Measurements from ENCODE around the gene LAMA5. TPM values are rescaled to one million over a fixed set of nuclear protein-coding genes. Genes with fewer than 3 reads are reported as not detected.
A peak's percentile ranks its signal among the peaks of the same experiment; 100 is the strongest.

Gene LAMA5
- total RNA-seq, 1 donor from 2014 or later: 34.5 TPM

DNA sequence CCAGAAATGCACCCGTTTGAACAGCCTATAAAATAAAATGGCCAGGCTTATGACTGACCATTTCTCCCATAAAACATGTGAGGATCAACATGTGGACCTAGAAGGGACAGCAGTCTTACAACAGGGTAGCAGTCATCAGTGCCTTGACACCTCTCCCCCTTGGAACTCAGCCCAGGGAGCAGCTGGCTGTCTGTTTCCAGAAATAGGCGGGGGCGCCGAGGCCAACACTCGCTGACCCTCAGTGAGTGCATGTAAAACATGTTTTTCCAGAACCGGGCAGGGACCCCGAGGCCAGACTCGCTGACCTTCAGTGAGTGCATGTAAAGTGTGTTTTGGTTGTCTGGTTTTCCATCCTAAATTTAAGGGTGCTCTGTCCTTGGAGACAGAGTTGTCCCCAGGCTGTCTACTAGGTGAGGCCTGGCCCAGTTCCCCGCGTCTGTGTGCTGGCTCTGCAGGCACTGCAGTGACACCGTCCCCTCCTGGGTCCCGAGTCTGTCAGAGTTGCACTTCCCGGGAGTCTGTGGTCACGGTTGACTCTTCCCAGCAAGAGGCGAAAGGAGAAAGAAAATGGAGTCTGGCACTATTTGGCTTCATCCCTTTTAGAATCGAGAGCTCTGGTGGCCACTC lies 84.1 kb downstream of the LAMA5 start:
- H3K9me3 Mint-ChIP-seq (ENCODE audit: unreplicated experiment): no peaks in the 10 kb centered on the region
- no peak for DNase-seq (ENCODE audit: low spot score)
- TF ChIP-seq, protein P1, sequence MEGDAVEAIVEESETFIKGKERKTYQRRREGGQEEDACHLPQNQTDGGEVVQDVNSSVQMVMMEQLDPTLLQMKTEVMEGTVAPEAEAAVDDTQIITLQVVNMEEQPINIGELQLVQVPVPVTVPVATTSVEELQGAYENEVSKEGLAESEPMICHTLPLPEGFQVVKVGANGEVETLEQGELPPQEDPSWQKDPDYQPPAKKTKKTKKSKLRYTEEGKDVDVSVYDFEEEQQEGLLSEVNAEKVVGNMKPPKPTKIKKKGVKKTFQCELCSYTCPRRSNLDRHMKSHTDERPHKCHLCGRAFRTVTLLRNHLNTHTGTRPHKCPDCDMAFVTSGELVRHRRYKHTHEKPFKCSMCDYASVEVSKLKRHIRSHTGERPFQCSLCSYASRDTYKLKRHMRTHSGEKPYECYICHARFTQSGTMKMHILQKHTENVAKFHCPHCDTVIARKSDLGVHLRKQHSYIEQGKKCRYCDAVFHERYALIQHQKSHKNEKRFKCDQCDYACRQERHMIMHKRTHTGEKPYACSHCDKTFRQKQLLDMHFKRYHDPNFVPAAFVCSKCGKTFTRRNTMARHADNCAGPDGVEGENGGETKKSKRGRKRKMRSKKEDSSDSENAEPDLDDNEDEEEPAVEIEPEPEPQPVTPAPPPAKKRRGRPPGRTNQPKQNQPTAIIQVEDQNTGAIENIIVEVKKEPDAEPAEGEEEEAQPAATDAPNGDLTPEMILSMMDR (IDR thresholded peaks at IDR 0.05; ENCODE audit: unreplicated experiment): no peak
- peaks cover 13% of the 10 kb centered on the region for H3K4me1 Mint-ChIP-seq (ENCODE audit: unreplicated experiment)
- peaks cover 5% of the 10 kb centered on the region for H3K27me3 Mint-ChIP-seq (ENCODE audit: unreplicated experiment)
- no peak overlapping the region for H3K4me3 Mint-ChIP-seq (ENCODE audit: unreplicated experiment)
- H3K27ac Mint-ChIP-seq (ENCODE audit: unreplicated experiment): no peak overlapping the region
- peaks cover 49% of the 10 kb centered on the region for H3K36me3 Mint-ChIP-seq (ENCODE audit: low read depth, unreplicated experiment)

DNA sequence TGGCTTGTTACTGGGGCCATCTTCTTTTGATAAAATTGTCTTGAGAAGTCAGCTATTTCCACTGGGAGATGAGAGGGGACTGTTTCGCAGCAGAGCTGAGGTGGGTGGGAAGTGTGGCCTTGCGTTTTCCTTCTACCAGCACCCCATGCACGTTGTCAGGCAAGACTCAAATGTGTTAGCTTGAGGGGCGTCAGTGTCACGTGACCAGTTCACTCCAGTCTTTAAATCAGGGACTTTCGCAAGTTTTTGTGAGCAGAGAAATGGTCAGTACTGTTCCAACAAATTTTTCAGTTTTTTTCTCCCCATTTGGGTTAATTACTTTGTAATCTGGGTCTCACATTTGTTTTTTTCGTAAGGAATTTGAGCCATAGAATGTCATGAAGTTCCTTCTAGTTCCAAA lies 85.0 kb downstream of the LAMA5 start:
- H3K9me3 Mint-ChIP-seq (ENCODE audit: unreplicated experiment): no peaks in the 10 kb centered on the region
- TF ChIP-seq, protein P1 (IDR thresholded peaks at IDR 0.05; ENCODE audit: unreplicated experiment): no peak
- H3K27ac Mint-ChIP-seq (ENCODE audit: unreplicated experiment): no peak overlapping the region
- peaks cover 13% of the 10 kb centered on the region for H3K4me1 Mint-ChIP-seq (ENCODE audit: unreplicated experiment)
- peaks cover 57% of the 10 kb centered on the region for H3K36me3 Mint-ChIP-seq (ENCODE audit: low read depth, unreplicated experiment)
- H3K4me3 Mint-ChIP-seq (ENCODE audit: unreplicated experiment): no peak overlapping the region
- H3K27me3 Mint-ChIP-seq (ENCODE audit: unreplicated experiment): peaks cover 2% of the 10 kb centered on the region
- no peak for DNase-seq (ENCODE audit: low spot score)

DNA sequence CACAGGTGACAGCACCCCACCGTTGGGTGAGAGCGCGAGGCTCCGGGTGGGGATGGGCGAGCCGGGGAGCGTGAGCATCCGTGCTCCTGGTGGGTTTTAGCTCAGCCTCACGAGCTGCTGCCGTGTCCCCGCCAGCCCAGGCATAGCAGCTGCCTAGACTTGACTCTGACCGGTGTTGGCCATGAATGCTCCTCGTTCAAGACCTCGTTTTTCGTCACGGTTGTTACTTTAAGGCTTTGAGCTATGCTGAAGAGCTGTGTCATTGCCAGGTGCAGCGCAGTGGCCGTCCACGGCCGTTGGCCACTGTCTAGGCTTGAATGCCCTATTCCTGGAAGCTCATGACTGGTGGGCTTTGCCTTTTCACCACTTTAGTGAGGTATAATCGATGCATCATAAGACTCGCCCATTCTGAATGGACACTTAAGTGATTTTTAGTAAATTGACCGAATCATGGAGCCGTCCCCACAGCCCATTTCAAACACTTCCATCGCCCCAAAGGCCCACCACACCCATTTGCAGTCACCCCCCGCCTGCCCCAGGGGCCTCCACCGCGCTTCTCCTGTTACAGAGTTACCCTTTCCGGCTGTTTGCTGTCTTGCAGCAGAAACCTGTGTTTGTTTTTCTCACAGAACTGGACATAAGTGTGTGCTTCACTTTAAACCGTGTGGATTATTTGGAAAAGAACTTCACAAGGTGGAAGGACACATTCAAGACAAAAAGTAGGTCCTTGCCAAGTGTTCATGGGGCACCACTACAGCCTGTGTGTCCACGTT lies 85.8 kb downstream of the LAMA5 start:
- Mint-ChIP-seq H3K4me3 (ENCODE audit: unreplicated experiment) (peak overlapping the region; percentile 31), H3K4me1 (ENCODE audit: unreplicated experiment) (peaks cover 9% of the 10 kb centered on the region), H3K9me3 (ENCODE audit: unreplicated experiment) (no peaks in the 10 kb centered on the region), H3K27me3 (ENCODE audit: unreplicated experiment) (peaks cover 2% of the 10 kb centered on the region), H3K27ac (ENCODE audit: unreplicated experiment) (no peak overlapping the region), H3K36me3 (ENCODE audit: low read depth, unreplicated experiment) (peaks cover 57% of the 10 kb centered on the region)
- DNase-seq (ENCODE audit: low spot score): no peak
- TF ChIP-seq, protein P1 (IDR thresholded peaks at IDR 0.05; ENCODE audit: unreplicated experiment): no peak

DNA sequence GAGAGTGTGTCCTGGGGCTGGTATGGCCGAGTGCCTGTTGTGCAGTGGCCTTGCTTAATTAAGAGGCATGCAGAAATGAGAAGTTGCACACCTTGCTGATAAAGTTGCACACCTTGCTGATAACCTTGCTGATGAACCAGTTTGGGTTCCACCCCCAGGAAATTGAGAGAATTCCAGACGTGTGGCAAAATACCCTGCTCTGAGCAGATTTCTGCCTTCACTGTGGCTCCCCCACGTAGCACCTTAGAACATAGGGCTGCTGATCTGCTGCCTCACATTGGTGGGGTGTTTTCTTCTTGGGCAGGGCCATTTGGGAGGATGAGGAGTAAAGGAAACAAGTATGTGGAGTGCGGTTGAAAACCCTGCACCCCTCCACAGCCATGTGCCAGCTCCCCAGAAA lies 86.8 kb downstream of the LAMA5 start:
- no peak for DNase-seq (ENCODE audit: low spot score)
- Mint-ChIP-seq H3K4me3 (ENCODE audit: unreplicated experiment) (no peak overlapping the region), H3K27ac (ENCODE audit: unreplicated experiment) (no peak overlapping the region), H3K9me3 (ENCODE audit: unreplicated experiment) (no peaks in the 10 kb centered on the region), H3K36me3 (ENCODE audit: low read depth, unreplicated experiment) (peaks cover 58% of the 10 kb centered on the region), H3K27me3 (ENCODE audit: unreplicated experiment) (peaks cover 3% of the 10 kb centered on the region), H3K4me1 (ENCODE audit: unreplicated experiment) (peaks cover 6% of the 10 kb centered on the region)
- TF ChIP-seq, protein P1 (IDR thresholded peaks at IDR 0.05; ENCODE audit: unreplicated experiment): no peak

DNA sequence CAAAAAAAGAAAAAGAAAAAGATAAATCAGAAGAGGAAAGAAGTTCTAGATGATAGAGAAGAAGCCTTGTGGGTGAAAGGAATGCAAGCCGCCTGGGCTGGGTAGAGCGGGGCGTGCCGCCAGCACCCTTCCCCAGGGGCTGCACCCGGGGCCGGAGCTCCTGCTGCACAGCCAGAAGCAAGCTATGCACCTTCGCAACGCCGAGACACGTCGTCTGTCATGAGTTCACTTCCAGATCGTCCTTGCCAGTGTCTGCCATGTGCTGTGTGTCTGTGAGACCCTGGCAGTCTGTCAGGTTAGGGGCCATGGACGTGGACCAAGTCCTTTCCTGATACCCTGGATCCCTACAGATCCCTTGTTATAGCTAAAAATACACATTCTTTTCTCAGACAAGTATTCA lies 89.9 kb downstream of the LAMA5 start:
- no peaks in the 10 kb centered on the region for H3K4me1 Mint-ChIP-seq (ENCODE audit: unreplicated experiment)
- H3K36me3 Mint-ChIP-seq (ENCODE audit: low read depth, unreplicated experiment): peaks cover 61% of the 10 kb centered on the region
- no peak overlapping the region for H3K4me3 Mint-ChIP-seq (ENCODE audit: unreplicated experiment)
- H3K9me3 Mint-ChIP-seq (ENCODE audit: unreplicated experiment): no peaks in the 10 kb centered on the region
- no peak for DNase-seq (ENCODE audit: low spot score)
- H3K27ac Mint-ChIP-seq (ENCODE audit: unreplicated experiment): no peak overlapping the region
- TF ChIP-seq, protein P1 (IDR thresholded peaks at IDR 0.05; ENCODE audit: unreplicated experiment): no peak
- peaks cover 15% of the 10 kb centered on the region for H3K27me3 Mint-ChIP-seq (ENCODE audit: unreplicated experiment)
